SK-N-SH (cell line): ENCODE measurements around the gene ATN1. TPM values are rescaled to one million over a fixed set of nuclear protein-coding genes. Genes with fewer than 3 reads are reported as not detected.

ENCODE experiments used
- CTCF ChIA-PET: fragments of 300-600, 350-600 bp; formaldehyde crosslinking; extraction: SDS; loops from one replicate; lab custom pipeline; 2021; lab: Yijun Ruan, JAX
- POLR2A ChIA-PET: fragments of 350-600 bp; sonication (Branson Sonifier 250); formaldehyde crosslinking; extraction: SDS; loops from one replicate; lab custom pipeline; 2020; ENCODE audit warnings: antibody characterized with exemption, inconsistent platforms; lab: Yijun Ruan, JAX
- DNase-seq: peaks from one replicate; pipeline ENCODE4 v3.0.0; 2012
- H2AFZ ChIP-seq: fragments of 200-600 bp; sonication (generic); 2 replicates; pipeline ENCODE4 v1.8.1; 2016; ENCODE audit warnings: antibody characterized with exemption, mild to moderate bottlenecking, low read depth
- H3F3A ChIP-seq: fragments of 200-600 bp; sonication (generic); replicated peaks from 2 replicates; pipeline ENCODE3; 2016; ENCODE audit warnings: antibody characterized with exemption, mild to moderate bottlenecking; ENCODE audit not compliant: insufficient read depth
- H3K27ac ChIP-seq, 2 experiments: fragments of 200-500 bp in 1 of 2; fragments of 200-600 bp in 1 of 2; sonication (Bioruptor generic) in 1 of 2; sonication (generic), shearing (Covaris generic) in 1 of 2; 2 replicates each; pipeline versions ENCODE4 v1.5.1 to v1.6.1; 2014 to 2016; ENCODE audit warnings: low read depth in 2 of 2, inconsistent platforms in 1 of 2, low read length in 1 of 2, mild to moderate bottlenecking in 1 of 2, mixed read lengths in 1 of 2
- H3K27me3 ChIP-seq: fragments of 200-600 bp; sonication (generic), shearing (Covaris generic); 2 replicates; pipeline ENCODE4 v1.6.1; 2016; ENCODE audit warnings: mixed run types; ENCODE audit not compliant: insufficient read depth
- H3K36me3 ChIP-seq, 2 experiments: fragments of 200-500 bp in 1 of 2; fragments of 200-600 bp in 1 of 2; sonication (Bioruptor generic) in 1 of 2; sonication (generic) in 1 of 2; replicated peaks in 1 of 2; 2 replicates each; pipeline versions ENCODE3 to v1.5.1; 2014 to 2016; ENCODE audit warnings: low read length in 1 of 2, mild to moderate bottlenecking in 1 of 2; ENCODE audit not compliant: insufficient read depth in 2 of 2, control insufficient read depth in 1 of 2
- H3K4me1 ChIP-seq, 2 experiments: fragments of 200-500 bp in 1 of 2; fragments of 200-600 bp in 1 of 2; sonication (Bioruptor generic) in 1 of 2; sonication (generic), shearing (Covaris generic) in 1 of 2; 2 replicates each; pipeline versions ENCODE4 v1.5.1 to v1.6.1; 2014 to 2016; ENCODE audit warnings: low read depth in 1 of 2, low read length in 1 of 2, mixed run types in 1 of 2; ENCODE audit not compliant: insufficient read depth in 2 of 2, control insufficient read depth in 1 of 2
- H3K4me2 ChIP-seq: fragments of 200-600 bp; sonication (generic), shearing (Covaris generic); 2 replicates; pipeline ENCODE4 v1.6.1; 2017; ENCODE audit warnings: mixed run types
- H3K4me3 ChIP-seq, 2 experiments: fragments of 200-500 bp in 1 of 2; fragments of 200-600 bp in 1 of 2; sonication (Bioruptor generic) in 1 of 2; sonication (generic), shearing (Covaris generic) in 1 of 2; 2 replicates each; pipeline versions ENCODE4 v1.5.1 to v1.8.1; 2014 to 2016; ENCODE audit warnings: low read depth in 2 of 2, inconsistent platforms in 1 of 2, low read length in 1 of 2, mild to moderate bottlenecking in 1 of 2, mixed read lengths in 1 of 2, moderate library complexity in 1 of 2
- H3K79me2 ChIP-seq: fragments of 200-600 bp; sonication (generic); 2 replicates; pipeline ENCODE4 v1.8.1; 2017; ENCODE audit warnings: mild to moderate bottlenecking; ENCODE audit not compliant: insufficient read depth
- H3K9ac ChIP-seq: fragments of 200-600 bp; sonication (generic); 2 replicates; pipeline ENCODE4 v1.6.1; 2017; ENCODE audit warnings: mixed run types
- H3K9me2 ChIP-seq: fragments of 200-600 bp; sonication (generic); 2 replicates; pipeline ENCODE4 v1.6.1; 2017; ENCODE audit warnings: mixed run types
- H3K9me3 ChIP-seq: fragments of 200-600 bp; sonication (generic); 2 replicates; pipeline ENCODE4 v1.6.1; 2017; ENCODE audit warnings: mixed run types, mild to moderate bottlenecking, moderate library complexity
- H4K20me1 ChIP-seq: fragments of 200-600 bp; sonication (generic); 2 replicates; pipeline ENCODE4 v1.6.1; 2017; ENCODE audit warnings: mild to moderate bottlenecking, mixed run types; ENCODE audit not compliant: insufficient read depth
- EZH2phosphoT487 ChIP-seq: fragments of 200-600 bp; sonication (generic); IDR thresholded peaks from 2 replicates; pipeline ENCODE4 v1.6.1; 2017; ENCODE audit warnings: low read depth, mixed run types, mild to moderate bottlenecking, antibody characterized with exemption, moderate library complexity, borderline replicate concordance
- POLR2AphosphoS5 ChIP-seq: IDR thresholded peaks from 2 replicates; pipeline ENCODE4 v1.6.1; 2012; ENCODE audit warnings: low read depth, low read length
- RCOR1 ChIP-seq: fragments of 150-350 bp; IDR thresholded peaks from 2 replicates; pipeline ENCODE4 v1.6.1; 2017; ENCODE audit warnings: antibody characterized with exemption, low read length
- RXRA ChIP-seq: IDR thresholded peaks from 2 replicates; pipeline ENCODE4 v1.4.0; 2012; ENCODE audit warnings: low read depth, mild to moderate bottlenecking, borderline replicate concordance
- SIN3A ChIP-seq: IDR thresholded peaks from 2 replicates; pipeline ENCODE4 v1.6.1; 2012; ENCODE audit warnings: low read depth, mild to moderate bottlenecking, low read length, moderate library complexity, borderline replicate concordance
- SMC3 ChIP-seq: IDR thresholded peaks from 2 replicates; pipeline ENCODE4 v1.6.1; 2012; ENCODE audit warnings: low read depth, low read length, improper control_type of control experiment
- YY1 ChIP-seq: IDR thresholded peaks from 2 replicates; pipeline ENCODE4 v1.4.0; 2012; ENCODE audit warnings: low read depth, mild to moderate bottlenecking
- WGBS: methylation state at CpG from one replicate; pipeline ENCODE4 v1.1.6; 2017; ENCODE audit warnings: low lambda C conversion rate; 5-methylcytosine and 5-hydroxymethylcytosine counted together
- polyA plus RNA-seq, 3 experiments: library from polyadenylated mRNA; depleted of rRNA; stranded (reverse); fragments of >200 nt; gene quantifications; 2 replicates each; pipeline ENCODE4 v1.2.3, GENCODE V29; 2012
- TF ChIP-seq, protein P1 (sequence below): IDR thresholded peaks from 2 replicates; pipeline ENCODE4 v1.4.0; 2012; ENCODE audit warnings: low read depth, borderline replicate concordance
- TF ChIP-seq, protein P2 (sequence below): IDR thresholded peaks from 2 replicates; pipeline ENCODE4 v1.4.0; 2012; ENCODE audit warnings: low read depth, borderline replicate concordance
- TF ChIP-seq, protein P3 (sequence below): IDR thresholded peaks from 2 replicates; pipeline ENCODE4 v1.4.0; 2012; ENCODE audit warnings: low read depth

ATN1 gene
- polyA plus RNA-seq, 1 of the 3 experiments (the other 2 are of a cell fraction), result 29.3 TPM

DNA sequence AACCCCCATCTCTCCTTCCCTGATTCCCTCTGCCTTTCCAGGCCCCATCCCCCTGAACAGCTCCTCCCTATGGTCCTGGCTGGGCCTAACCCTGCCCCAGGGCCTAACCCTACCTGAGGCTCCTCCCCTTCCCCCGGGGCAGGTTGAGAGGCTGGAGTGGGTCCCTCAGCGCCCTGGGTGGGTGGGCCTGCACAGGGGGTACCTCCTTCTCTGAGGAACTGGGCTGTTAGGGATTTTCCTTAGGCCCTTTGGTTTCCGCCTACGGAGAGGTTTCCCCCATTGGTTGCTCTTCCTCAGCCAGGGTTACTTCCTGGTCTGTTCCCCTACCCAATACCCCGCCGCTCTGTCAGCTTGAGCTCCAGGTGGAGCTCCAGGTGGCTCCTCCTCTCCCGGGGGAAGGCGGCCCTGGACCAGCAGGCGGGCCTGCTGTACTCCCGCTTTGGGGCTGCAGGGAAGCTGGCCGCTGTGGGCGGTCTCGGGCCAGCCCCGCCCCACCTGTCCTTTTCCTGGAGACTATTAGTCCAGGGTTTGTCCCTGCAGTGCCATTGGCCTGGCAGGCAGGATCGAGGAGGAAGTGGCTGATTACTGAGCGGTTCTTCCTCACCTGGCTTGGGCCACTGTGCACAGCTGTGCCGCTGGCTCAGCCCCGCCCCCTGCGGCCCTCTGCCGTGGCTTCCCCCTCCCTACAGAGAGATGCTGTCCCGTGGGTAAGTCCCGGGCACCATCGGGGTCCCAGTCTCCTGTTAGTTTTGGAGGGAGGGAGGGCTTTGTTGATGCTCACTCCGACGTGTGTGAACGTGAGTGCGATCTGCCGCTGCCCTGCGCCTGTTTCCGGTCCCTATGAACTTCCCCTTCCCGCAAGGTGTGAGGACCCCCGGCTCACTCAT, 18.5 kb downstream of the ATN1 start:
- POLR2A ChIA-PET, result interaction anchor here (4.5 to 4.6 kb wide), 2 partner anchors 17 to 19 kb away, joined by 62 to 82 read pairs; partner anchors contain the start of gene ATN1
- Histone ChIP-seq H3K4me3 (no peak overlapping the region), H3K79me2 (peaks cover 10% of the 10 kb centered on the region; the same call in 1 of the 2 replicates), H3K9me3 (no peaks in the 10 kb centered on the region), H3K4me2 (peak overlapping the region; percentile 87; the same call in 1 of the 2 replicates), H4K20me1 (no peaks in the 10 kb centered on the region), H3K9ac (no peak overlapping the region), H3K4me1 (peaks cover 6 to 13% of the 10 kb centered on the region in 2 experiments; a peak in 3 of 4 replicates), H2AFZ (no peak overlapping the region), H3K9me2 (no peaks in the 10 kb centered on the region), H3K36me3 (peaks cover 7 to 9% of the 10 kb centered on the region in 2 experiments), H3F3A (peaks cover 36% of the 10 kb centered on the region), H3K27ac (no peak overlapping the region), H3K27me3 (no peaks in the 10 kb centered on the region)
- 74% methylated on average over 8 of the region's 32 CpGs for WGBS
- CTCF ChIA-PET, result interaction anchor here (0.9 to 6.5 kb wide), 9 partner anchors 8 to 167 kb away, joined by 3 to 114 read pairs (median 10); partner anchors contain the start of genes C1R and C1RL
- DNase-seq, result peak; percentile 33
- TF ChIP-seq YY1 (no peak), RXRA (no peak), SIN3A (no peak; the same call in 1 of the 2 replicates), SMC3 (no peak), RCOR1 (no peak)
- TF ChIP-seq, protein P1, sequence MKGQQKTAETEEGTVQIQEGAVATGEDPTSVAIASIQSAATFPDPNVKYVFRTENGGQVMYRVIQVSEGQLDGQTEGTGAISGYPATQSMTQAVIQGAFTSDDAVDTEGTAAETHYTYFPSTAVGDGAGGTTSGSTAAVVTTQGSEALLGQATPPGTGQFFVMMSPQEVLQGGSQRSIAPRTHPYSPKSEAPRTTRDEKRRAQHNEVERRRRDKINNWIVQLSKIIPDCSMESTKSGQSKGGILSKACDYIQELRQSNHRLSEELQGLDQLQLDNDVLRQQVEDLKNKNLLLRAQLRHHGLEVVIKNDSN, result no peak
- TF ChIP-seq, protein P2, sequence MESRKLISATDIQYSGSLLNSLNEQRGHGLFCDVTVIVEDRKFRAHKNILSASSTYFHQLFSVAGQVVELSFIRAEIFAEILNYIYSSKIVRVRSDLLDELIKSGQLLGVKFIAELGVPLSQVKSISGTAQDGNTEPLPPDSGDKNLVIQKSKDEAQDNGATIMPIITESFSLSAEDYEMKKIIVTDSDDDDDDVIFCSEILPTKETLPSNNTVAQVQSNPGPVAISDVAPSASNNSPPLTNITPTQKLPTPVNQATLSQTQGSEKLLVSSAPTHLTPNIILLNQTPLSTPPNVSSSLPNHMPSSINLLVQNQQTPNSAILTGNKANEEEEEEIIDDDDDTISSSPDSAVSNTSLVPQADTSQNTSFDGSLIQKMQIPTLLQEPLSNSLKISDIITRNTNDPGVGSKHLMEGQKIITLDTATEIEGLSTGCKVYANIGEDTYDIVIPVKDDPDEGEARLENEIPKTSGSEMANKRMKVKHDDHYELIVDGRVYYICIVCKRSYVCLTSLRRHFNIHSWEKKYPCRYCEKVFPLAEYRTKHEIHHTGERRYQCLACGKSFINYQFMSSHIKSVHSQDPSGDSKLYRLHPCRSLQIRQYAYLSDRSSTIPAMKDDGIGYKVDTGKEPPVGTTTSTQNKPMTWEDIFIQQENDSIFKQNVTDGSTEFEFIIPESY, result no peak
- TF ChIP-seq, protein P3, sequence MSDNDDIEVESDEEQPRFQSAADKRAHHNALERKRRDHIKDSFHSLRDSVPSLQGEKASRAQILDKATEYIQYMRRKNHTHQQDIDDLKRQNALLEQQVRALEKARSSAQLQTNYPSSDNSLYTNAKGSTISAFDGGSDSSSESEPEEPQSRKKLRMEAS, result no peak

DNA sequence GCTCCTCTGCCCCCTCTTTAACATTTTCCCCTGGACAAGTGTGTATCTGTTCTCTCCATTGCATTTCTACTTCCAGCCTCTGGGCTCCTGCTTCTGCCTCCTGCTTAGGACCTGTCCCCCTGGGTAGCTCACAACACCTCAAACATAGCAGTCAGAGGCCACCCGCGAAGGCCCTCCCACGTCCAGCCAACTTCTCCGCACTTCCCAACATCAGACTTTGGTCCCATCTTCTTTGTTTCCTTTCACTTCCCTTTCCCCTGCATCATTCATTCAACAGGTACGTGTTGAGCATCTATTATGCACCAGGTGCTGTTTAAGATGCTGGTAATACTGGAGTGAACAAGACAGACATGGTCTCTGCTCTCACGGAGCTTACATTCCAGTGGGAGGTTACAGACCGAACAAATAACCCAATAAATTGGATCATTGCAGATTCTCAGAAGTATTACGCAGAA, 19.2 kb downstream of the ATN1 start:
- H3K9me2 ChIP-seq, result no peaks in the 10 kb centered on the region
- CTCF ChIA-PET, result interaction anchor here (1.7 to 6.5 kb wide), 5 partner anchors 9 to 166 kb away, joined by 4 to 114 read pairs (median 10); no protein-coding TSS in a partner anchor
- no peak overlapping the region for H3K4me2 ChIP-seq
- WGBS, result 81% methylated on average over 8 of the region's 8 CpGs
- H3K9me3 ChIP-seq, result no peaks in the 10 kb centered on the region
- TF ChIP-seq, protein P1, result no peak
- TF ChIP-seq POLR2AphosphoS5 (no peak), EZH2phosphoT487 (no peak)
- peaks cover 10% of the 10 kb centered on the region; the same call in 1 of the 2 replicates for H3K79me2 ChIP-seq
- POLR2A ChIA-PET, result interaction anchor here (4.5 to 4.6 kb wide), 2 partner anchors 17 to 20 kb away, joined by 62 to 82 read pairs; partner anchors contain the start of gene ATN1
- no peak overlapping the region for H3K27ac ChIP-seq
- H3K4me3 ChIP-seq, result no peak overlapping the region
- no peak overlapping the region for H3K9ac ChIP-seq
- no peak overlapping the region for H2AFZ ChIP-seq
- peaks cover 30% of the 10 kb centered on the region for H3F3A ChIP-seq
- no peaks in the 10 kb centered on the region for H4K20me1 ChIP-seq
- H3K27me3 ChIP-seq, result no peaks in the 10 kb centered on the region
- peaks cover 3 to 5% of the 10 kb centered on the region in 2 experiments for H3K36me3 ChIP-seq
- DNase-seq, result no peak
- H3K4me1 ChIP-seq, result peaks cover 6 to 13% of the 10 kb centered on the region in 2 experiments; a peak in 3 of 4 replicates
